Ovary (tissue), 9 donors: Measurements from ENCODE around the gene CARD18. TPM values are rescaled to one million over a fixed set of nuclear protein-coding genes. Genes with fewer than 3 reads are reported as not detected.

Experiments
- DNase-seq, 5 donors: peaks; one replicate each; pipeline ENCODE4 v3.0.0-alpha.2; 2019 to 2020
- H3K27ac ChIP-seq, 2 donors: fragments of 200-600 bp; one replicate each; pipeline versions ENCODE4 v1.5.1 to v1.8.0; 2019 to 2022
- H3K27me3 ChIP-seq: fragments of 200-600 bp; one replicate; pipeline ENCODE4 v1.8.0; 2022
- H3K36me3 ChIP-seq: fragments of 200-600 bp; sonication (generic); one replicate; pipeline ENCODE4 v1.5.1; 2019
- H3K4me1 ChIP-seq: one replicate; pipeline ENCODE4 v1.8.1; 2013; ENCODE audit warnings: mild to moderate bottlenecking, moderate library complexity; ENCODE audit not compliant: insufficient read depth
- H3K4me3 ChIP-seq: fragments of 200-600 bp; sonication (generic); one replicate; pipeline ENCODE4 v1.5.1; 2017
- H3K9me3 ChIP-seq, 2 donors: fragments of 200-600 bp in 1 of 2; sonication (generic) in 1 of 2; one replicate each; pipeline versions ENCODE4 v1.5.1 to v1.8.1; 2013 to 2019; ENCODE audit warnings: mild to moderate bottlenecking in 1 of 2, moderate library complexity in 1 of 2
- CTCF ChIP-seq, 3 donors: fragments of 450-650 bp in 2 of 3; fragments of 200-600 bp in 1 of 3; IDR thresholded peaks; one replicate each; pipeline versions ENCODE4 v1.5.1 to v1.8.0; 2016 to 2022; ENCODE audit warnings: antibody characterized with exemption in 3 of 3, mild to moderate bottlenecking in 1 of 3
- EP300 ChIP-seq: sonication (generic); formaldehyde crosslinking; IDR thresholded peaks from one replicate; pipeline ENCODE4 v1.6.1; 2017; ENCODE audit warnings: antibody characterized with exemption
- POLR2A ChIP-seq: fragments of 450-650 bp; IDR thresholded peaks from one replicate; pipeline ENCODE4 v1.6.1; 2017; ENCODE audit warnings: antibody characterized with exemption, mild to moderate bottlenecking, moderate library complexity
- WGBS, 3 donors: extraction: QIAGEN DNeasy Blood & Tissue Kit in 1 of 3; methylation state at CpG; one replicate each; pipeline versions ENCODE4 v1.1.5 to v1.1.7; 2013 to 2017; 5-methylcytosine and 5-hydroxymethylcytosine counted together
- intact Hi-C, 4 donors: fragments of 100-400 bp; cut with DNase I; formaldehyde crosslinking; loops; one replicate each; pipeline versions ENCODE4 v1.11.0 to v1.15.1; 2022 to 2023
- polyA plus RNA-seq, 2 donors: library from polyadenylated mRNA; stranded (reverse); fragments of 200-250 nt in 1 of 2; fragments of 350-450 nt in 1 of 2; fragmentation: Illumina TruSeq in 1 of 2; extraction: RNeasy Lipid Tissue Mini Kit (QIAGEN cat#74804) in 1 of 2; gene quantifications; one replicate each; pipeline ENCODE4 v1.2.3, GENCODE V29; 2013 to 2014
- total RNA-seq, 7 donors: library from RNA; depleted of rRNA in 2 of 7; stranded (reverse); fragments of >200 nt in 2 of 7; fragmentation: NEBNext Ultra II Directional in 3 of 7; extraction: Animal tissue kit (Norgen Biotek cat#: 25700) in 3 of 7; gene quantifications; one replicate each; pipeline versions ENCODE4 v1.1.0 to v1.2.4, GENCODE V29; 2016 to 2023
- donor health status: DM: no; HTN: no; CAD: no; lungs with moderate emphysema.
- donor health status: DM: no; HTN: no; CAD: no.
- donor health status: Bipolar disorder and iron deficiency.
- donor health status: DM: yes; HTN: yes; CAD: no.
- donor health status: DM: no; HTN: no; CAD: no.
- donor health status: DM: yes; HTN: yes; CAD: no.

The CARD18 gene
- total and polyA plus RNA-seq, 9 donors: not detected

- no peaks in the 10 kb centered on the region for H3K9me3 ChIP-seq
- no peaks in the 10 kb centered on the region for H3K4me1 ChIP-seq
- TF ChIP-seq CTCF (IDR thresholded peaks at IDR 0.05): no peak
- no peak for TF ChIP-seq POLR2A
- no peak for TF ChIP-seq EP300
- WGBS, 3 donors: 82 to 88% (median 84%) methylated on average over 11 of the region's 11 CpGs
- H3K4me3 ChIP-seq: no peak overlapping the region
- no peak overlapping the region for H3K27ac ChIP-seq
- intact Hi-C loops: no loop called here
- no peak for DNase-seq
- H3K36me3 ChIP-seq: no peaks in the 10 kb centered on the region
- no peaks in the 10 kb centered on the region for H3K27me3 ChIP-seq
Observed at GRCh38 chr11:105153392-105153791, 13.8 kb upstream of the CARD18 start.

- intact Hi-C loops: no loop called here
- TF ChIP-seq CTCF (IDR thresholded peaks at IDR 0.05): no peak
- no peak for TF ChIP-seq POLR2A
- 79 to 84% (median 81%) methylated on average over 5 of the region's 5 CpGs for WGBS, 3 donors
Observed at GRCh38 chr11:105152560-105152959, 13.0 kb upstream of the CARD18 start.

GRCh38 chr11:105152021-105152512, 12.5 kb upstream of the CARD18 start:
- 87 to 91% (median 89%) methylated on average over 6 of the region's 6 CpGs for WGBS, 3 donors
- no peaks in the 10 kb centered on the region for H3K9me3 ChIP-seq
- H3K4me1 ChIP-seq: no peaks in the 10 kb centered on the region
- no peak for DNase-seq
- no peaks in the 10 kb centered on the region for H3K27me3 ChIP-seq
- no peaks in the 10 kb centered on the region for H3K36me3 ChIP-seq
- no peak overlapping the region for H3K27ac ChIP-seq
- intact Hi-C loops: no loop called here
- TF ChIP-seq EP300: no peak
- no peak for TF ChIP-seq CTCF (IDR thresholded peaks at IDR 0.05)
- TF ChIP-seq POLR2A: no peak
- no peak overlapping the region for H3K4me3 ChIP-seq

More at GRCh38 chr11:105152560-105152959, 13.0 kb upstream of the CARD18 start:
- DNase-seq: no peak
- Histone ChIP-seq H3K9me3 (no peaks in the 10 kb centered on the region), H3K4me3 (no peak overlapping the region), H3K27ac (no peak overlapping the region), H3K36me3 (no peaks in the 10 kb centered on the region), H3K4me1 (no peaks in the 10 kb centered on the region), H3K27me3 (no peaks in the 10 kb centered on the region)

GRCh38 chr11:105149477-105149876, 9.9 kb upstream of the CARD18 start:
- TF ChIP-seq EP300 (no peak), CTCF (IDR thresholded peaks at IDR 0.05) (no peak), POLR2A (no peak)
- no peak for DNase-seq
- no peaks in the 10 kb centered on the region for H3K36me3 ChIP-seq
- H3K9me3 ChIP-seq: no peaks in the 10 kb centered on the region
- intact Hi-C loops: no loop called here
- H3K27ac ChIP-seq: no peak overlapping the region
- H3K4me1 ChIP-seq: no peaks in the 10 kb centered on the region
- no peak overlapping the region for H3K4me3 ChIP-seq
- H3K27me3 ChIP-seq: no peaks in the 10 kb centered on the region

- DNase-seq: no peak
- H3K9me3 ChIP-seq: no peaks in the 10 kb centered on the region
Observed at GRCh38 chr11:105148241-105148640, 8.7 kb upstream of the CARD18 start.

More at GRCh38 chr11:105148241-105148640, 8.7 kb upstream of the CARD18 start:
- no peak for TF ChIP-seq POLR2A
- no peak for TF ChIP-seq EP300
- TF ChIP-seq CTCF (IDR thresholded peaks at IDR 0.05): no peak
- intact Hi-C loops: no loop called here
- Histone ChIP-seq H3K36me3 (no peaks in the 10 kb centered on the region), H3K4me1 (no peaks in the 10 kb centered on the region), H3K27ac (no peak overlapping the region), H3K4me3 (no peak overlapping the region), H3K27me3 (no peaks in the 10 kb centered on the region)
- 73 to 78% (median 78%) methylated on average over 5 of the region's 5 CpGs for WGBS, 3 donors
